ENCODE results near the gene MFRP.
A peak's percentile ranks its signal among the peaks of the same experiment; 100 is the strongest.

GRCh38 chr11:119389611-119390254, 43.2 kb upstream of the MFRP start:
- TF ChIP-seq RFX5 (IDR thresholded peaks at IDR 0.05; ENCODE audit: low read length) (no peak), CHD2 (IDR thresholded peaks at IDR 0.05; ENCODE audit: low read length, partially characterized antibody) (no peak), USF1 (IDR thresholded peaks at IDR 0.05; ENCODE audit: borderline replicate concordance, low read depth) (no peak), TAF1 (IDR thresholded peaks at IDR 0.05; ENCODE audit: borderline replicate concordance, low read depth, low read length) (no peak), SMC3 (IDR thresholded peaks at IDR 0.05; ENCODE audit: low read depth, low read length) (no peak)
- TF ChIP-seq, protein P1, sequence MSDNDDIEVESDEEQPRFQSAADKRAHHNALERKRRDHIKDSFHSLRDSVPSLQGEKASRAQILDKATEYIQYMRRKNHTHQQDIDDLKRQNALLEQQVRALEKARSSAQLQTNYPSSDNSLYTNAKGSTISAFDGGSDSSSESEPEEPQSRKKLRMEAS (IDR thresholded peaks at IDR 0.05; ENCODE audit: low read depth) = no peak
- TF ChIP-seq, protein P2, sequence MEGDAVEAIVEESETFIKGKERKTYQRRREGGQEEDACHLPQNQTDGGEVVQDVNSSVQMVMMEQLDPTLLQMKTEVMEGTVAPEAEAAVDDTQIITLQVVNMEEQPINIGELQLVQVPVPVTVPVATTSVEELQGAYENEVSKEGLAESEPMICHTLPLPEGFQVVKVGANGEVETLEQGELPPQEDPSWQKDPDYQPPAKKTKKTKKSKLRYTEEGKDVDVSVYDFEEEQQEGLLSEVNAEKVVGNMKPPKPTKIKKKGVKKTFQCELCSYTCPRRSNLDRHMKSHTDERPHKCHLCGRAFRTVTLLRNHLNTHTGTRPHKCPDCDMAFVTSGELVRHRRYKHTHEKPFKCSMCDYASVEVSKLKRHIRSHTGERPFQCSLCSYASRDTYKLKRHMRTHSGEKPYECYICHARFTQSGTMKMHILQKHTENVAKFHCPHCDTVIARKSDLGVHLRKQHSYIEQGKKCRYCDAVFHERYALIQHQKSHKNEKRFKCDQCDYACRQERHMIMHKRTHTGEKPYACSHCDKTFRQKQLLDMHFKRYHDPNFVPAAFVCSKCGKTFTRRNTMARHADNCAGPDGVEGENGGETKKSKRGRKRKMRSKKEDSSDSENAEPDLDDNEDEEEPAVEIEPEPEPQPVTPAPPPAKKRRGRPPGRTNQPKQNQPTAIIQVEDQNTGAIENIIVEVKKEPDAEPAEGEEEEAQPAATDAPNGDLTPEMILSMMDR (IDR thresholded peaks at IDR 0.05) = peak; percentile 33; the same call in 1 of the 2 replicates
- TF ChIP-seq, protein P3, sequence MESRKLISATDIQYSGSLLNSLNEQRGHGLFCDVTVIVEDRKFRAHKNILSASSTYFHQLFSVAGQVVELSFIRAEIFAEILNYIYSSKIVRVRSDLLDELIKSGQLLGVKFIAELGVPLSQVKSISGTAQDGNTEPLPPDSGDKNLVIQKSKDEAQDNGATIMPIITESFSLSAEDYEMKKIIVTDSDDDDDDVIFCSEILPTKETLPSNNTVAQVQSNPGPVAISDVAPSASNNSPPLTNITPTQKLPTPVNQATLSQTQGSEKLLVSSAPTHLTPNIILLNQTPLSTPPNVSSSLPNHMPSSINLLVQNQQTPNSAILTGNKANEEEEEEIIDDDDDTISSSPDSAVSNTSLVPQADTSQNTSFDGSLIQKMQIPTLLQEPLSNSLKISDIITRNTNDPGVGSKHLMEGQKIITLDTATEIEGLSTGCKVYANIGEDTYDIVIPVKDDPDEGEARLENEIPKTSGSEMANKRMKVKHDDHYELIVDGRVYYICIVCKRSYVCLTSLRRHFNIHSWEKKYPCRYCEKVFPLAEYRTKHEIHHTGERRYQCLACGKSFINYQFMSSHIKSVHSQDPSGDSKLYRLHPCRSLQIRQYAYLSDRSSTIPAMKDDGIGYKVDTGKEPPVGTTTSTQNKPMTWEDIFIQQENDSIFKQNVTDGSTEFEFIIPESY (IDR thresholded peaks at IDR 0.05; ENCODE audit: borderline replicate concordance, low read depth) = no peak
- TF ChIP-seq, protein P4, sequence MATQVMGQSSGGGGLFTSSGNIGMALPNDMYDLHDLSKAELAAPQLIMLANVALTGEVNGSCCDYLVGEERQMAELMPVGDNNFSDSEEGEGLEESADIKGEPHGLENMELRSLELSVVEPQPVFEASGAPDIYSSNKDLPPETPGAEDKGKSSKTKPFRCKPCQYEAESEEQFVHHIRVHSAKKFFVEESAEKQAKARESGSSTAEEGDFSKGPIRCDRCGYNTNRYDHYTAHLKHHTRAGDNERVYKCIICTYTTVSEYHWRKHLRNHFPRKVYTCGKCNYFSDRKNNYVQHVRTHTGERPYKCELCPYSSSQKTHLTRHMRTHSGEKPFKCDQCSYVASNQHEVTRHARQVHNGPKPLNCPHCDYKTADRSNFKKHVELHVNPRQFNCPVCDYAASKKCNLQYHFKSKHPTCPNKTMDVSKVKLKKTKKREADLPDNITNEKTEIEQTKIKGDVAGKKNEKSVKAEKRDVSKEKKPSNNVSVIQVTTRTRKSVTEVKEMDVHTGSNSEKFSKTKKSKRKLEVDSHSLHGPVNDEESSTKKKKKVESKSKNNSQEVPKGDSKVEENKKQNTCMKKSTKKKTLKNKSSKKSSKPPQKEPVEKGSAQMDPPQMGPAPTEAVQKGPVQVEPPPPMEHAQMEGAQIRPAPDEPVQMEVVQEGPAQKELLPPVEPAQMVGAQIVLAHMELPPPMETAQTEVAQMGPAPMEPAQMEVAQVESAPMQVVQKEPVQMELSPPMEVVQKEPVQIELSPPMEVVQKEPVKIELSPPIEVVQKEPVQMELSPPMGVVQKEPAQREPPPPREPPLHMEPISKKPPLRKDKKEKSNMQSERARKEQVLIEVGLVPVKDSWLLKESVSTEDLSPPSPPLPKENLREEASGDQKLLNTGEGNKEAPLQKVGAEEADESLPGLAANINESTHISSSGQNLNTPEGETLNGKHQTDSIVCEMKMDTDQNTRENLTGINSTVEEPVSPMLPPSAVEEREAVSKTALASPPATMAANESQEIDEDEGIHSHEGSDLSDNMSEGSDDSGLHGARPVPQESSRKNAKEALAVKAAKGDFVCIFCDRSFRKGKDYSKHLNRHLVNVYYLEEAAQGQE (IDR thresholded peaks at IDR 0.05; ENCODE audit: low read depth, low read length) = no peak
- TF ChIP-seq, protein P5, sequence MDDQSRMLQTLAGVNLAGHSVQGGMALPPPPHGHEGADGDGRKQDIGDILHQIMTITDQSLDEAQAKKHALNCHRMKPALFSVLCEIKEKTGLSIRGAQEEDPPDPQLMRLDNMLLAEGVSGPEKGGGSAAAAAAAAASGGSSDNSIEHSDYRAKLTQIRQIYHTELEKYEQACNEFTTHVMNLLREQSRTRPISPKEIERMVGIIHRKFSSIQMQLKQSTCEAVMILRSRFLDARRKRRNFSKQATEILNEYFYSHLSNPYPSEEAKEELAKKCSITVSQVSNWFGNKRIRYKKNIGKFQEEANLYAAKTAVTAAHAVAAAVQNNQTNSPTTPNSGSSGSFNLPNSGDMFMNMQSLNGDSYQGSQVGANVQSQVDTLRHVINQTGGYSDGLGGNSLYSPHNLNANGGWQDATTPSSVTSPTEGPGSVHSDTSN (IDR thresholded peaks at IDR 0.05) = no peak
